GM18526 (cell line): ENCODE measurements around the gene RPL28.

ENCODE experiments used
- POLR2A ChIP-seq: IDR thresholded peaks from 3 replicates; pipeline ENCODE4 v1.6.1; 2011; ENCODE audit not compliant: insufficient read length; ENCODE audit errors: extremely low read depth

RPL28 gene

DNA sequence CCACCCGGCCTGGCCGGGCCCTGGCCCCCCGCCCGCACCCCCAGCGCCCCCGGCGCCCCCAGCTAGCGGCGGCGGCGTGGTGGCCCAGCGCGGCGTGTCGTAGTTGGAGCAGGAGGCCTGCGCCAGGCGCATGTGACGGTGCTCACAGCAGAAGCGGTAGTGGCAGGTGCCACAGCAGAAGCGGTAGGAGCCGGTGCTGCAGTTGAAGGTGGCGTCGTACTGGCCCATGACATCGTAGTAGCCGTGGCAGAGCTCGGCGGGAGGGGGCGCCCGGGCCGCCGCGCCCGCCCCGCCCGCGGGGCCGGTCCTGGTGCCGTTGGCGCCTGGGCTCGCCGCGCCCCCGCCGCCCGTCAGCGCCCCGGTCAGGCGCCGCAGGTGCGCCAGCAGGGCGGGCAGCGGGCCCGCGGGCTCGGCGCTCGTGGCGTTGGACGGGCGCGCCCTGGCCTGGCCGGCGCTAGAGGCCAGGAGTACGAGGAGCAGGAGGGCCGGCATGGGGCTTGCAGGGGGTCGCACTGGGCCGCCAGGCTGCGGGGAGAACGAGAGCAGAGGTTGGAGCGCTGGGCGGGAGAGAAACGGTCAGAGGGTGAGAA, 56.7 kb downstream of the RPL28 start:
- no peak for TF ChIP-seq POLR2A

DNA sequence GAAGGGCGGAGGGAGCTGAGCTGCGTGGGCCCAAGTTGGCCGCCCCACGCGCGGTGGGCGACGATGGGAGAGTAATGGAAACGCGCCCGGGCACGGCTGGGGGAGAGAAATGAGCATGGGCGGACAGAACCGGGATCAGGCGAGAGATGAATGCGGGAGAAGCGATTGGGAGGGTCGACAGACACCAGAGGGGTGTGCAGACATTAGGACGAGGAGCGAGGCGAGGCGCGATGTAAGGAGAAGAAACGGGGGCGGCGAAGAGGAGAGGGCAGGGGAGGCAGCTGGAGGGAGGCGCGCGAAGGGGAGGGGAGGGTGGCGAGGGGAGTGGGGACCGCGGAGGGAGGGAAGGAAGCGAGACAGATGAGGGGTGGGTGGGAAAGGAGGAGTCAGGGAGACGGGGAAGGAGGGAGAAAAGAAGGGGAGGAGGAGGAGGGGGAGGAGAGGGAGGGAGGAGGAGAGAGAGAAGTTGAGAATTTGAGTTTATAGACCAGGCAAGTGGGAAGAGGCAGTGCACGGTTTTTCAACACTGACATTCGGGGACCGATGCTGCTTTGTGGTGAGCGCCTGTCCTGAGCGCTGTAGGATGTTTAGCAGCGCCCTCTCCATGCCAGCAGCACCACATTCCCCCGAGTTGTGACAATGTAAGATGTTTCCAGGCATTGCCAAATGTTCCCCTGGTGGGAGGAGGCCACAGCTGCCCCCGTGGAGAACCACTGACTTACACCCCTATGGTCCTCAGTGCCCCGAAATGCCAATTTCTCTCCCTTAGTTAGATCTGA, 57.5 kb downstream of the RPL28 start, which contains the start of gene SHISA7:
TSS of gene SHISA7 (minus strand) at position 256 of the 779 bp plus-strand sequence. CDS start 437 bp downstream, outside the sequence.
- no peak for TF ChIP-seq POLR2A

DNA sequence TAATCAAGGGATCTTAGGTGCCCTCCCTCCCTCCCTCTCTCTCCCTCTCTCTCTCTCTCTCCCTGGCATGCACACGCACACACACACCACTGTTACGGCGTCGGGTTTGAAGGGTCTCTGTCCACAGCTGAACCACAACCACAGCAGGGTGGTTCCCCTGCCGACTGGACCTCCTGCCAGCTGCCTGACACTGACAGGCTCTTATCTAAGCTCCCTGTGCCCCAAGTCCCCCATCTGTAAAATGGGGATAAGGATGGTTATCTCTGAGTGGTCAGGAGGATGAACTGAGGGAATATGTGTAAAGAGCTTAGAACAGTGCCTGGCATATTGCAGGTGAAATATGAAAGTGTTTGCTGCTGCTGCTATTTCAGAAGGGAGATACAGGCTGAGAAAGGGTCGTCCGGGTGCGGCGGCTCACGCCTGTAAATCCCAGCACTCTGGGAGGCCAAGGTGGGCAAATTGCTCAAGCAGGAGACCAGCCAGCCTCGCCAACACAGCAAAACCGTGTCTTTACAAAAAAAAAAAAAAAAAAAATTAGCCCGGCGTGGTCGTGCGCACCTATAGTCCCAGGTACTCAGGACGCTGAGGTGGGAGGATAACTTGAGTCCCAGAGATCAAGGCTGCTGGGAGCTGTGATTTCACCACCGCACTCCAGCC, 58.2 kb downstream of the RPL28 start:
- no peak for TF ChIP-seq POLR2A

DNA sequence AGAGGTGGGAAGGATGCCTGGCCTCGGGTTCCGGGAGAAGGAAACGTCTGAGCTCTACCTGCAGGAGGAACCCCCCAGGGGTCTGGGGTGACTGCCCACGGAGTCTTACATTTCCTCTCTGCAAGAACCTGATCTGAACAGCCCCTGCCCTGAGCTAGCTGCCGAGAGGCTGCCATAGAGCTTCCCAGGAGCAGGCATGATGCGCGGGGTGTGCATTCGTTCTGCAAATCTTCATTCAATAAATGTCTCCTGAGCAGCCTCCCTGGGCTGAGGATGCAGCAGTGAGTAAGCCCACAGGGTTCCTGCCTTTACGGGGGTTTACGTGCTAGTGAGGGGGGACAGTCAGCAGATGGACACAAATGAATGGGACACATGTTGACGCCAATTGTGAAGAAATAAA, 58.9 kb downstream of the RPL28 start:
- no peak for TF ChIP-seq POLR2A

DNA sequence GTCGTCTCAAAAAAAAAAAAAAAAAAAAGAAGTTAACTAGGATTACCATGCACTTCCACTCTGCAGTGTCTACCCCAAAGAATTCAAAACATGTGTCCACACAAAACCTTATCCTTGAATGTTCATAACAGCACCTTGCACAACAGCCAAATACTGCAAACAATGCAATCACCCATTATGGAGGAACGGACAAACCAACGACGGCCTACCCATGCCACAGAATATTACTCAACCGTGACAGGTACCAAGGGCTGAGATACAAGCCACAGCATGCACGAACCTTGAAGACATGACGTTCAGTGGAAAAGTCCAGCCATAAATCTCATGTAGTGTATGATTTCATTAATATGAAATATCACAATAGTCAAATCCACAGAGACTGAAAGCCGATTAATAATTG, 60.3 kb downstream of the RPL28 start:
- no peak for TF ChIP-seq POLR2A

DNA sequence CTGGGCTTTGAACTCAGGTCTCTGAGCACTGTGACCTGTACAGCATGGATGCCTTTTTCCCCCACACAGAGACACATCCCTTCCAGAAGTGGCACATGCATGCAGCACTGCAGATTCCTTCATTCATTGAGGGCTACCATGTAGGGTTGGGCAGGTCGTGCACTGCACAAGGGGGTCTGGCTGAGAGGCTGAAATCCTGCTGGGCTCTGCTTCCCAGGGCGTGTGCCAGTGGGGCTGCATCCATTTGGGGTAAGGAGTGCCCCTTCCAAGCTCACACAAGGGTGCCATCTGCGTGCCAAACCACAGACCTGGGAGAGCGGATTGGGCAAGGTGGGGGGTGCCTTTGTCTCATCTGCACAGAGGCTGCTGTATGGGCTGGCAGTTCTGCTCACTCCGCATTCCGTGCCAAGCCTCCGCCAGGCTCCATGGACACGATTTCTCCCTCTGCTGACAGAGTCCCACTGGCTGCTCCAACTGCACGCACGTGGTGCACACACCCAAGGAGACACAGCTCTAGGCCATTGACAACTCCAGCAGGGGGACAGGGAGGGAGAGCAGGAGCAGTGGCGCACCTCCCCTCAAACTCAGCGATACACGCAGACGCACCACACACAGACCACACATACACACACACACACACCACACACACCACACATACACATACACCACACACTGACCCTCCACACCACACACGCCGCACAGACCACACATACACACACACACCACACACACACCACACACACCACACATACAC, 61.9 kb downstream of the RPL28 start:
- no peak for TF ChIP-seq POLR2A

DNA sequence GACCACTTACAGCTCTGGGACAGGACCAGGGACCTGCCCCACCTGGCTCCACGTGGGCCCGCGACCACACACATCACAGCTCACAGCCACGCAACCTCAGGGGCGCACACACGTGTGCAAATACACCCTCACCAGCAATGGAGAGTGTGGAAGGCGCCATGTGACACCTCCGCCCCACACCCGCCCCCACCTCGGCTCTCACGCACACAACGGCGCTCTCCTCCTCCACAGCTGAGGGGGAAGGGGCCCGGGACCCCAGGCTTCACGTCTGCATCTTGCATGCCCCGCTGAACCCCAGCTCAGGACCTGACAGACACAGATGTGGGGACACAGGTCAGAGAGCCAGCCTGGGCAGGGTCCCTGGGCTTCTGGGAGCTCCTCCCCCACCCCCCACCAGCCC, 63.7 kb downstream of the RPL28 start:
- TF ChIP-seq POLR2A: no peak

DNA sequence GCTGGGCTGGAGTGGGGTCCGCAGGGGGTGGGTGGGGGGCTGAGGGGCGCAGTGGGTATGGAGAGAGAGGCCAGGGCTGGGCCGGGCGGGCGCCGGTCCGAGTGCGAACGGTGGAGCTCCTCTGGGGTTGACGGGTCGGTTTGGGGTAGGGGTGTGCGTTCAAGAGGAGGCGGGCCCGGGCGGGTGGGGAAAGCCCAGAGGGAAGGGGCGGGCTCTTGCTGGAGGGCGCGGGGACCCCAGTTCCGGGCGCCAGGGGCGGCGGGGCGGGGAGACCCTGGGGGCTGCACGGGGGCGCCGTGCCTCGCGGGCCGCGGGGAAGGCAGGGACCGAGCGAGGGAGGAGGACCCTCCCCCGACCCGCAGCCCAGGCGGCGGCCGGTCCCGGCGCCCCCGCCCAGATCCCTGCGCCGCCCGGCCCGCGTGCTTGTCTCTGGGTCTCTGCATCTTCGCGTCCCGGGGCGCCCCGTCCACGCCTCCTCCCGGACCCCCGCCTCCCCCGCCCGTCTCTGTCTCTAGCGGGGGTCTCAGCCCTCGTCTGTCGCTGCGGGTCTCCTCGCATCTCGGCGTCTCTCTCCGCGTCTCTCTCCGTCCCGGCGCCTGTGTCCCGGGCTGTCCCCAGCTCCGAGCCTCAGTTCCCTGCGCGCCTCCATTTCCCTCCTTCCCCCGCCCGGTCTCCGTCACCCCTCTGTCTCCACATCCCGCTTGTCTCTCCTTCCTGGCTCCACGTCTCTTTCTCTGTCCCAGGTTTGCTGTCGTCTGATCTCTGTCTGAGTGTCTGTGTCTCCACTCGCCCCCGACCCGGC, 65.6 kb downstream of the RPL28 start:
- no peak for TF ChIP-seq POLR2A

DNA sequence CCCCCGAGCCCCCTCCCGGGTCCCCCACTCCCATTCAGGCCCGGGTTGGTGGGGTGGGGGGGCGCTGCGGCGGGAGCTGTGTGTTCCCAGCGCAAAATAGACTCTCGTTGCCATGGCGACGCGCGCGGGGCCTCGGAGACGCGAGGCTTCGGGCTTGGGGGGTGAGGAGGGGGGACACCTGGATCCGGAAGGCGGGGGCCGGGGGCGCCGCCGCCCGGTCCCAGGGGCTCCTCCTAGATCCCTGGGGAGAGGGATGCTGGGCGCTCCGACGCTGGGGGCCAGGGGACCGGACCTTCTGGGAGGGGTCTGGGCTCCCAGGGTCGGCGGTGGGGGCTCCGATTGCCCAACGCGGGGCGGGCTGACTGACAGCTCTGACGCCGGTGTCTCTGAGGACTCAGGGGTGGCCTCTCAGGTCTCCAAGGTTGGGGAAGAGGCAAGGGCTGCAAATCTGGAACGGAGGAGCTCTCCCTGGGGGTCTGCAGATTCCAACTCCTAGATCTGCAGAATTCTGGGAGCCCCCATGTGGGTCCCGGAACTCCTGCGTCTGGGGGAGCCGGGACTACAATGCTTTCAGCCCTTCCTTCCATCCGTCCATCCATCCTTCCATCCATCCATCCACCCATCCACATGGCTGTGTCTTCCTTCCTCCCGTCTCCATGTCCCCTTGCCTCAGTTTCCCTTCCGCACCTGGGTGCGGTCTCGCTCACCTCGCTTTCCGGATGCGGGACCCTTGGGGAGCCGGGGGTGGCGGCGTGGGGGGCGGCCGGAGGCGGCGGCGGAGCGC, 66.4 kb downstream of the RPL28 start:
- no peak for TF ChIP-seq POLR2A
